ENCODE data around the gene JDP2. TPM values are rescaled to one million over a fixed set of nuclear protein-coding genes. Genes with fewer than 3 reads are reported as not detected.

The JDP2 gene
- total RNA-seq, 6 experiments from 2014 or later: 48.0 to 67.8 (median 61.8) TPM

- Mint-ChIP-seq H3K4me3 (no peak within 1 kb of the TSS), H3K9me3 (no peaks in the 10 kb centered on the region), H3K4me1 (ENCODE audit: low read depth) (peaks cover 26% of the 10 kb centered on the region), H3K36me3 (ENCODE audit: low read depth) (no peaks in the 10 kb centered on the region), H3K27me3 (ENCODE audit: insufficient read depth) (peaks cover 8% of the 10 kb centered on the region), H3K27ac (no peak within 1 kb of the TSS)
- TF ChIP-seq, protein P1, sequence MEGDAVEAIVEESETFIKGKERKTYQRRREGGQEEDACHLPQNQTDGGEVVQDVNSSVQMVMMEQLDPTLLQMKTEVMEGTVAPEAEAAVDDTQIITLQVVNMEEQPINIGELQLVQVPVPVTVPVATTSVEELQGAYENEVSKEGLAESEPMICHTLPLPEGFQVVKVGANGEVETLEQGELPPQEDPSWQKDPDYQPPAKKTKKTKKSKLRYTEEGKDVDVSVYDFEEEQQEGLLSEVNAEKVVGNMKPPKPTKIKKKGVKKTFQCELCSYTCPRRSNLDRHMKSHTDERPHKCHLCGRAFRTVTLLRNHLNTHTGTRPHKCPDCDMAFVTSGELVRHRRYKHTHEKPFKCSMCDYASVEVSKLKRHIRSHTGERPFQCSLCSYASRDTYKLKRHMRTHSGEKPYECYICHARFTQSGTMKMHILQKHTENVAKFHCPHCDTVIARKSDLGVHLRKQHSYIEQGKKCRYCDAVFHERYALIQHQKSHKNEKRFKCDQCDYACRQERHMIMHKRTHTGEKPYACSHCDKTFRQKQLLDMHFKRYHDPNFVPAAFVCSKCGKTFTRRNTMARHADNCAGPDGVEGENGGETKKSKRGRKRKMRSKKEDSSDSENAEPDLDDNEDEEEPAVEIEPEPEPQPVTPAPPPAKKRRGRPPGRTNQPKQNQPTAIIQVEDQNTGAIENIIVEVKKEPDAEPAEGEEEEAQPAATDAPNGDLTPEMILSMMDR (IDR thresholded peaks at IDR 0.05): no peak
- DNase-seq: no peak
Measured at GRCh38 chr14:75522224-75522982, 94.6 kb downstream of the JDP2 start, which contains the start of gene BATF. BATF (plus strand) TSS chr14:75522469; CDS start chr14:75522683, 214 bp downstream.

GRCh38 chr14:75522983-75523318, 95.1 kb downstream of the JDP2 start:
- no peak overlapping the region for H3K27ac Mint-ChIP-seq

More at GRCh38 chr14:75522983-75523318, 95.1 kb downstream of the JDP2 start:
- Mint-ChIP-seq H3K4me3 (no peak overlapping the region), H3K9me3 (no peaks in the 10 kb centered on the region), H3K36me3 (ENCODE audit: low read depth) (no peaks in the 10 kb centered on the region), H3K4me1 (ENCODE audit: low read depth) (peaks cover 26% of the 10 kb centered on the region), H3K27me3 (ENCODE audit: insufficient read depth) (peaks cover 9% of the 10 kb centered on the region)
- no peak for DNase-seq
- TF ChIP-seq, protein P1 (IDR thresholded peaks at IDR 0.05): no peak

Other genes with a start within 250 kb of the JDP2 start
- gene FOS, start 149.2 kb upstream of the JDP2 start, total RNA-seq (2021; fragmentation: NEBNext Ultra II Directional; extraction: Animal tissue kit (Norgen Biotek cat#: 25700)): 100 to 1,000 TPM; 118 to 368 (median 342) TPM
- not detected for gene BATF, start 94.4 kb downstream of the JDP2 start, total RNA-seq (2021; fragmentation: NEBNext Ultra II Directional; extraction: Animal tissue kit (Norgen Biotek cat#: 25700))
- gene FLVCR2, start 150.6 kb downstream of the JDP2 start, total RNA-seq (2021; fragmentation: NEBNext Ultra II Directional; extraction: Animal tissue kit (Norgen Biotek cat#: 25700)): 1 to 10 TPM in 4 of 6 experiments, under 1 TPM in 2; 0.27 to 3.1 (median 1.8) TPM
- gene ERG28, start 232.9 kb downstream of the JDP2 start, total RNA-seq (2021; fragmentation: NEBNext Ultra II Directional; extraction: Animal tissue kit (Norgen Biotek cat#: 25700)): 10 to 100 TPM; 14.1 to 18.2 (median 15.6) TPM
- gene TTLL5, start 233.2 kb downstream of the JDP2 start, total RNA-seq (2021; fragmentation: NEBNext Ultra II Directional; extraction: Animal tissue kit (Norgen Biotek cat#: 25700)): 10 to 100 TPM; 22.0 to 28.9 (median 25.0) TPM

Measured in HFFc6 (cell line).